Middle frontal gyrus (tissue), 1 donor: Measurements from ENCODE around the gene OCRL.

Source experiments
- DNase-seq: peaks from one replicate; pipeline ENCODE4 v3.0.0-alpha.2; 2015; ENCODE audit warnings: low spot score; ENCODE audit errors: extremely low spot score

The OCRL gene

DNA sequence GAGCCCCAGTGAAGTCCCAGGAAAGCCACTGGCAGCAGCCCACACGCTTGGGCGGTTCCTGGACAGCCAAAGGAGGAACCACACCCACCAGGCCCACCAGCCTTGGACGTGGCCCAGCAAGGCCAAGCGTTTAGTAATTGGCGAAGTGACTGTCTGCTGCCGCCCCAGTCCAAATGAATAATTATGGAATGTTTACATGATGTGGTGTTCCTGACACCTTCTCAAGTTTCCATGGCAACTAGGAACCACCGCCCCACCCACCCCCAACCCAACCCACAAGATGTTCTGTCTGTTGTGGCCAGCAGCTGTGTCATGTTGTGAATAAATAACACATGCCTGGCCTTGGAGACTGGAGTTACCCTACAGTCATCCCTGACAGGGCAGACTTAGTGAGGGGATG is 92.4 kb downstream of the OCRL start:
- DNase-seq, result no peak

DNA sequence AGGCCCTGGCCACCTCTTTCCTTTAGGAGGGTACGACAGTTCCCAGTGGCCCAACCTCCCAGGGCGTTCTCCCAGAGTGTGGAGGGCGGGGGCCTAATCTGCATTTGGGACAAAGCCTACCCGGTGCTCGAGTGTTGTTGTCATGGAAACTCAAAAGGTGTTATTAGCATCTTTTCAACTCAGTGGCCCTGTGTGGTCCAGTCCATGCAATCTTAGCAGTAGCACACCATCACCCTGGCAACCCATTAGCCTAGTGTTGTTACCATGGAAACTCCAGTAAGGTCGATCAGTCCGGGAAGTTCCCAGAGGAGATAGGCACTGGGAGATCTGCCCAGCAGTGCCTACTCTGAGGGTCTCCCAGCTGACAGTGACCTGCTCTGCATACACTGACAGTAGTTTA is 94.5 kb downstream of the OCRL start:
- peak; percentile 7 for DNase-seq

DNA sequence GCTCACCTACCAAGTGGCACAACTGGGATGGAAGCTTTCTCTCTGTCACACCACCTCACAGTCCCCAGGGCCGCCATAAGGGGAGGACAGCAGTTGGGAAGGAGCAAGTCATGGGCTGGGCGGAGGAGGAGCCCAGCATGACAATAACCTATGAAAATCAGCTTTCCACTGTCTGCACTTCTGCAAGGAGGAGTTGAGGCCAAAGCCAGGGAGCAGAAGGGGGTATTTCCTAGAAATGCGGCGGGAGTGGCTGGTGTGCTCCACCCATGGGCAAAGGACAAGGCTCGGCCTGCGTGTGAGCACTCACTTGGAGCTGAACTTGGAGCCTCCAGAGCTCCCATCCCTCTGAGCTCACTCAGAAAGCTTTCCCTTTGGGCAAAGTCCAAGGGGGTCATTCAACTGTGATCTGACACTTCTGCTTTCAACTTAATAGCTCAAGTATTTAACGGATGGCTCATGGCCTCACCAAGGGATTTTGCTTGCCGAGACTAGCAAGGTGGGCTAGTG is 96.2 kb downstream of the OCRL start:
- no peak for DNase-seq

DNA sequence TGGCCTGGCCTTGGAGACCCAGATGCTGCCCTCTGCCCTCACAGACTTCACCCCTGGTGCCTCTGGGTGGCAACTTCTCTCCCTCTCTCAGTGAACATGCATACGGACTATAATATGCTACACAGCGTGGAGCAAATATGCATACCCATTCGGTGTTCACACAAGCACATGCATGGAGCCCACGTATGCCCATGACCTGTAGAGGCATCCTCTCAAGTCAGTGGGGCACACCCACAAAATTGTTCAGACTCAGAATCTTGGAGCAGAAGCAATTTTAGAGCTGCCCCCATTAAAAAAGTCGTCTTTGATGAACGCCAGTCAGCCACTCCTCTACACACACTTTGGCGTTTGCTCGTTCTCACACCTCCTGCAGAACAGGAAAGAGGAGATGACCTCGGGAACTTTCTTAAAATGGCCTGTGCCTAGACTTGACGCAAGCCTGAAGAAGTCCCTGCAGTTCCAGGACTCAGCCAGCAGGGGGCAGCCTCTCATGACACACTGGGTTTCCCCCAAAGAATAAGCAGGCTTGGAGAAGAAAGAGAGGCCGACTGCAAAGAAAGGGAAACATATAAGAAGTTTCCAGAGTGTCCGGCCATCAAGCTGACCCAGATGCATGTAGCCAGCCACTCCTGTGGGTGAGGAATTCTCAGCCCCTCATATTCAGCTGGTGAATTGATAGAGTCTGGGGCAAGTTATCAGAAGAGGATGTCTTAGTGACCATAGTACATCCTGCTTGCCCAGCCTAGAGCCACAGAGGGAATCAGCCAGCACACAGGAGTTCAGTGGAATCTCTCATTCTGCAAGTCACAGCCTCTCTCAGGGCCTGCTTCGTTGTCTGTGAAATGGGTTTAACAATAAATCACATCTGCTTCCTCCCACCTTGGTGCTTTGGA is 97.4 kb downstream of the OCRL start:
- peak; percentile 40 for DNase-seq

DNA sequence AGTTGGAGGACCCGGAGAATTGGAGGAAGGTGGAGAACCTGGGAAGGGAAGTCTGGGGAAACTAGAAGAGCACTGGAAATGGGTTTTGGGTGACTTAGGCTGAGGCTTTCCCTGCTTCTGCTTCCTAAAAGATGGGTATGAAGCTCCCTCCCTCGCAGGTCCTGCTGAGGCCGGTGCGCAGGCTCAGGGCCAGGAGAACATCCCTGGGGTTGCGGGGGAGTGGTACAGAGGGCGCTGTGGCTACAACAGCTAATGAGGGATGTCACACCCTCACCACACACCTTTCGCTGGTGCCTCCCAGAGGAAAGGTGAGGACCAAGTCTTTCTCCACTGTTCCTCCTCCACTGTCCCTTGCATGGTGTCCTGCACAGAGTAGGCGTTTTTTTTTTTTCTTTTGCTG is 98.9 kb downstream of the OCRL start:
- DNase-seq, result no peak

DNA sequence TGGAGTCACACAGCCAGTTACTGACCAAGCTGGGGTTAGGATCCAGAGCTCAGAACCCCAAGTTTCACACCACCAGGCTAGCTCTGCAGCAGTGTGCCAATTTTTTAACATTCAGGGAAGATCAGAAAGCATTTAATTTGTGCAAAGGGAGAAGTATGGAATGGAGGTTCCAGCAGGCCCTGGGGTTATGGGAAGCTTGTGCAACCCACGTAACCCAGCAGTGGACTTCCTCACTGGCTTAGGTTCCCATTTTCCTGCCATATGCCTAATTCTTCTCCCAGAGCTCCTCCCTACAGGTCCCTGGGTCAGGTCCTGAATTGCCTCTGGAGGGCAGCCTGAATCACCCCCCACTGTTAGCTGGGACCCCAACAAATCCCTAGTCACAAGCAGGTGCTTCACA is 100.7 kb downstream of the OCRL start:
- no peak for DNase-seq

DNA sequence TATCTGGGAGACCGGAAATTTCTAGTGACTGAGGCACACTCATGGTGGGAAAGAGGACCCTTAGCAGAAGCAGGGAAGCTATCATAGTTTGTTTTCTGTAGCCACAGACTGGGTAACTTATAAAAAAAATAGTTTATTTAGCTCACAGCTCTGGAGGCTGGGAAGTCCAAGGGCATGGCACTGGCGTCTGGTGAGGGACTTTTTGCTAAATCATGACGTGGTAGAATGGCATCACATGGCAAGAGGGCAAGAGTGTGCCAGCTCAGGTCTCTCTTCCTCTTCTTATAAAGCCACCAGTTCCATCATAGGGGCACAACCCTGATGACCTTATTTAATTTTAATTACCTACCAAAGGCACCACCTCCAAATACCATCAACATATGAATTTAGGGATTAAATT is 101.4 kb downstream of the OCRL start:
- no peak for DNase-seq

DNA sequence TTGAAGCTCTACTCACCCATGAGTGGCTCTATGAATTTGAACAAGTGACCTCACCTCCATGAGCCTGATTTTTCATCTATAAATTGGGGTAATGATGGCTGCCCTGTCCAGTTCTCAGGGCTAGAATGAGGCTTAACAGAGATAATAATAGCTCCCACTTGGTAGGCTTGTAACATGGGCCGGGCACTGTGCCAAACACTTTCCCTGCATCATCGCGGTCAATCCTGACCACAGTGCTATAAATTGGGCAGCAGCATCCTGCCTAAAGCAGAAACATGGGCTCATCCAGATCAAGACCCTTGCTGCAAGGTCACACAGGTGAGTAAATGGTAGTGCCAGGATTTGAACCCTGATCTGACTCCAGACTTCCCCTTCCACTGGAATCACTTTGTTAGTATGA is 101.9 kb downstream of the OCRL start:
- no peak for DNase-seq
